ENCODE data around the gene ABCG1.
A peak's percentile ranks its signal among the peaks of the same experiment; 100 is the strongest.

The ABCG1 gene

GRCh38 chr21:42310411-42311001 is 91.6 kb downstream of the ABCG1 start:
- DNase-seq, result no peak

- DNase-seq, result no peak
Measured at GRCh38 chr21:42311160-42311559, 92.2 kb downstream of the ABCG1 start.

GRCh38 chr21:42311816-42312625 is 93.1 kb downstream of the ABCG1 start:
- DNase-seq, result no peak

GRCh38 chr21:42312626-42313104 is 93.7 kb downstream of the ABCG1 start:
- no peak for DNase-seq

- DNase-seq, result no peak
Measured at GRCh38 chr21:42313501-42313969, 94.6 kb downstream of the ABCG1 start.

GRCh38 chr21:42314616-42315295 is 95.8 kb downstream of the ABCG1 start:
- DNase-seq, result no peak

- no peak for DNase-seq
Measured at GRCh38 chr21:42315296-42315891, 96.5 kb downstream of the ABCG1 start, which contains the start of gene TFF3. TFF3 (minus strand) TSS chr21:42315409; CDS start chr21:42315374, 35 bp downstream.

- no peak for DNase-seq
Measured at GRCh38 chr21:42316891-42317290, 98.0 kb downstream of the ABCG1 start.

- DNase-seq, result no peak
Measured at GRCh38 chr21:42317341-42317741, 98.4 kb downstream of the ABCG1 start.

GRCh38 chr21:42317826-42318746 is 99.1 kb downstream of the ABCG1 start:
- DNase-seq, result no peak

GRCh38 chr21:42319376-42319775 is 100.4 kb downstream of the ABCG1 start:
- DNase-seq, result peak; percentile 98

- DNase-seq, result peak; percentile 74
Measured at GRCh38 chr21:42319851-42320572, 101.1 kb downstream of the ABCG1 start.

- DNase-seq, result no peak
Measured at GRCh38 chr21:42320791-42321190, 101.9 kb downstream of the ABCG1 start.

GRCh38 chr21:42321231-42321630 is 102.3 kb downstream of the ABCG1 start:
- DNase-seq, result no peak

GRCh38 chr21:42321845-42322244 is 102.9 kb downstream of the ABCG1 start:
- DNase-seq, result no peak

GRCh38 chr21:42324896-42325295 is 106.0 kb downstream of the ABCG1 start:
- DNase-seq, result no peak

GRCh38 chr21:42330380-42331371 is 111.7 kb downstream of the ABCG1 start:
- DNase-seq, result no peak

GRCh38 chr21:42331660-42332059 is 112.7 kb downstream of the ABCG1 start:
- no peak for DNase-seq

GRCh38 chr21:42332557-42333317 is 113.8 kb downstream of the ABCG1 start:
- no peak for DNase-seq

All from GF-D8 (cell line).